Left colon (tissue), 2 donors: ENCODE data around the gene CYP2C18. TPM values are rescaled to one million over a fixed set of nuclear protein-coding genes. Genes with fewer than 3 reads are reported as not detected.
"Not testable (repeated sequence)": the region's sequence is repeated elsewhere in the genome, so short reads cannot be mapped to it uniquely, and the experiment has no call there.

Experiments used
- ATAC-seq: fragments of 200-7000 bp; cut with Tn5 transposase; one replicate; pipeline ENCODE4 v1.9.1; 2020; ENCODE audit warnings: mild to moderate bottlenecking, moderate library complexity
- DNase-seq, 2 donors: peaks; one replicate each; pipeline ENCODE4 v3.0.0-alpha.2; 2020
- intact Hi-C, 2 donors: fragments of 100-400 bp; cut with DNase I in 1 of 2; cut with micrococcal nuclease in 1 of 2; formaldehyde crosslinking; loops; one replicate each; pipeline versions ENCODE4 v1.11.2 to v1.14.0; 2022; cut with DNase I, micrococcal nuclease
- long read RNA-seq: library from polyadenylated mRNA; unstranded; transcript quantifications from one replicate; pipeline ENCODE4 v2.0.0, GENCODE V29; 2021
- total RNA-seq, 2 donors: library from RNA; stranded (reverse); fragmentation: NEBNext Ultra II Directional; extraction: Animal tissue kit (Norgen Biotek cat#: 25700); gene quantifications; one replicate each; pipeline ENCODE4 v1.2.1, GENCODE V29; 2021
- donor health status: DM: no; HTN: no; CAD: no.
- donor health status: DM: yes; HTN: yes; CAD: no.

CYP2C18 gene
- 10 to 100 TPM in 1 of 2 donors, 1 to 10 TPM in 1; 4.9 to 24.3 TPM for total RNA-seq
- long read RNA-seq, partial matches to known transcripts, result 0 of 6 reads
- long read RNA-seq, other reads (novel, unspliced or antisense), result 4 of 6 reads

GRCh38 chr10:94683214-94684054 is at the start of gene CYP2C18:
Gene CYP2C18, plus strand, starts transcription at chr10:94683729. Its CDS starts 91 bp downstream, at chr10:94683820.
- DNase-seq, result peak in 1 of 2 donors; percentile 17
- ATAC-seq, result peak; percentile 19
- intact Hi-C loops, result no loop called here

GRCh38 chr10:94638097-94638496 is 45.4 kb upstream of the CYP2C18 start:
- DNase-seq, ATAC-seq, intact Hi-C loops: not testable (repeated sequence)

GRCh38 chr10:94639902-94640301 is 43.6 kb upstream of the CYP2C18 start:
- ATAC-seq, result no peak
- intact Hi-C loops, result no loop called here
- DNase-seq, result no peak

- intact Hi-C loops, result no loop called here
- no peak for ATAC-seq
These were observed 43.0 kb upstream of the CYP2C18 start for GRCh38 chr10:94640562-94640961.

GRCh38 chr10:94641480-94641879 is 42.0 kb upstream of the CYP2C18 start:
- ATAC-seq (no peak), DNase-seq (no peak)
- intact Hi-C loops, result no loop called here

More at GRCh38 chr10:94640562-94640961, 43.0 kb upstream of the CYP2C18 start:
- no peak for DNase-seq

GRCh38 chr10:94644352-94644751 is 39.2 kb upstream of the CYP2C18 start:
- no peak for DNase-seq
- peak; percentile 69 for ATAC-seq
- intact Hi-C loops, result no loop called here

GRCh38 chr10:94645285-94645684 is 38.2 kb upstream of the CYP2C18 start:
- no peak for ATAC-seq
- no peak for DNase-seq
- intact Hi-C loops, result no loop called here

GRCh38 chr10:94655201-94655600 is 28.3 kb upstream of the CYP2C18 start:
- DNase-seq, ATAC-seq, intact Hi-C loops: not testable (repeated sequence)

GRCh38 chr10:94663061-94663460 is 20.5 kb upstream of the CYP2C18 start:
- DNase-seq, result peak in 1 of 2 donors; percentile 70
- intact Hi-C loops, ATAC-seq: not testable (repeated sequence)

- intact Hi-C loops, result no loop called here
- DNase-seq, result no peak
- peak; percentile 95 for ATAC-seq
These were observed 17.0 kb upstream of the CYP2C18 start for GRCh38 chr10:94666391-94667102.

GRCh38 chr10:94673614-94674321 is 9.8 kb upstream of the CYP2C18 start:
- intact Hi-C loops, result no loop called here
- DNase-seq, result no peak
- ATAC-seq, result peak; percentile 38

- ATAC-seq (no peak), DNase-seq (no peak)
- intact Hi-C loops, result no loop called here
These were observed 7.0 kb upstream of the CYP2C18 start for GRCh38 chr10:94676496-94676895.

- DNase-seq, result peak in 1 of 2 donors; percentile 33
- intact Hi-C loops, result no loop called here
- ATAC-seq, result peak; percentile 66
These were observed 5.8 kb upstream of the CYP2C18 start for GRCh38 chr10:94677691-94678090.

GRCh38 chr10:94678475-94678874 is 5.1 kb upstream of the CYP2C18 start:
- DNase-seq, result no peak
- intact Hi-C loops, result no loop called here
- no peak for ATAC-seq

GRCh38 chr10:94680544-94680943 is 3.0 kb upstream of the CYP2C18 start:
- ATAC-seq (peak; percentile 85), DNase-seq (no peak)
- intact Hi-C loops, result no loop called here

- intact Hi-C loops, DNase-seq: not testable (repeated sequence)
- ATAC-seq, result peak; percentile 52
These were observed 893 bp upstream of the CYP2C18 start for GRCh38 chr10:94682636-94683035.

GRCh38 chr10:94687625-94688248 is 4.2 kb downstream of the CYP2C18 start:
- ATAC-seq (peak; percentile 52), DNase-seq (no peak)
- intact Hi-C loops, result no loop called here

- DNase-seq (no peak), ATAC-seq (peak; percentile 99)
- intact Hi-C loops, result no loop called here
These were observed 22.6 kb downstream of the CYP2C18 start for GRCh38 chr10:94706089-94706488.

- DNase-seq, result no peak
- intact Hi-C loops, result no loop called here
- no peak for ATAC-seq
These were observed 27.0 kb downstream of the CYP2C18 start for GRCh38 chr10:94710578-94710977.
